Measurements from ENCODE around the gene GIPC3.
"Not testable (repeated sequence)": the region's sequence is repeated elsewhere in the genome, so short reads cannot be mapped to it uniquely, and the experiment has no call there.

GIPC3 gene

GRCh38 chr19:3619631-3620012 lies 34.3 kb downstream of the GIPC3 start:
- no peak for DNase-seq

DNA sequence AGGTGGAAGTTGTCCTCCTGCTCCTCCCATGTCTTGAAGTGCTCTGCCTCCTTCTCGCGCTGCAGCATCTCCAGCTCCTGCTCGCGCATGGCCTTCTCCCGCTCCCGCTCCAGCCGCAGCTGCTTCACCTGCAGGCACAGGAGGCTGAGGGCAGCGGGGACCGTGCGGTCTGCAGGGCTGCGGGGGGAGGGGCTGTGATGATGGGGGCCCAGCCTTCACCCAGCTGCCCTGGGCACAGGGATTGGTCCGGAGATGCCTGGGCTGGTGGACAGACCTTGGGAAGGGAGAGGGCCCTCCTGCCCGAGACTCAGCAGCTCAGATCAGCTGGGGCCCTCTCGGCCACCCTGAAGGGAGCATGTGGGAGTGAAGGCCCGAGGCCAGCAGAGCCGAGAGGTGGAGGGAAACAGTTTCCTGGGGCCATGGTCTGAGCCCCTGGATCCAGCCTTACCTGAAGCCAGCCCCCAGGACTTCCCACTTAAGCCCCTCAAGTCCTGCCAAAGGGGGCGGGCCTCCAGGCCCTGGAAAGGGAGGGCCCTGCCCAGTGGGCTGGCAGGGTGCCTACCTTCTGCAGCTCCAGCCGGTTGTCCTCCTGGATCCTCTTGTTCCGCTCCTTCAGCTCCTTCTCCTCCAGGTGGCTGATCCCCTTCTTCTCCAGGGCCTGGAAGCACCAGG lies 35.0 kb downstream of the GIPC3 start:
- no peak for DNase-seq

- DNase-seq = no peak
These were observed 35.7 kb downstream of the GIPC3 start for GRCh38 chr19:3620817-3621547.

GRCh38 chr19:3621689-3622088 lies 36.4 kb downstream of the GIPC3 start:
- DNase-seq = no peak

DNA sequence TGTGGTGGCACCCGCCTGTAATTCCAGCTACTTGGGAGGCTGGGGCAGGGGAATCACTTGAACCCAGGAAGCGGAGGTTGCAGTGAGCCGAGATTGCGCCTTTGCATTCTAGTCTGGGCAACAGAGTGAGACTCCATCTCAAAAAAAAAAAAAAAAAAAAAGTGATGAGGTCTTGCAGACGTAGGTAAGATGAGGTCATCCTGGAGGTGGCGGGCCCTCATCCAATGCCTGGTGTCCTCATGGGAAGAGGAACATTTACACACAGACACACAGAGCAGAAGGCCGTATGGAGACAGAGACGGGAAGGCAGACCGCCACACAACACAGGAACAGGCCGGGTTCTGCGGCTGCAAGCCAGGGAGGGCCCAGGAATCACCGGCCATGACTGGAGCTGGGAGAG lies 36.9 kb downstream of the GIPC3 start:
- no peak for DNase-seq

DNA sequence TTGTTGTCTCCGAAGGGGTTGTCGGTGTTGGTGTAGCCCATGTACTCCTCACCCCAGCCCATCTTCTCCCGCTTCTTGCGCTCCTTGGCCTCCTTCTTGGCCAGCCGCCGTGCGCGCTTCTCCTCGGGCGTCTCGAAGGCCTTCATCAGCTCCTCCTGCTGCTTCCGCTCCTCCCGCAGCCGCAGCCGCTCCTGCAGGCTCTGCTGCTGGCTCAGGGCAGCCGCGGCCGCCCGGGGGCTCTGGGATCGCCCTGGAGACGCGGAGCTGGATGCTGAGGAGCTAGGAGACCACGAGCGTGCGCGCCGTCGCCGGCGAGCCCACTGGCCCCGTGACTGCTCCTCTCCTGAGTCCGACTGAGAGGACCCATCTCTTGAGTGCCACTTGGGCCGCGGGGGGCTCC lies 38.4 kb downstream of the GIPC3 start:
- DNase-seq = no peak

- peak; percentile 39 for DNase-seq
These were observed 40.8 kb downstream of the GIPC3 start for GRCh38 chr19:3625996-3626472.

GRCh38 chr19:3626473-3627350 lies 41.4 kb downstream of the GIPC3 start, which contains the start of gene CACTIN:
Gene CACTIN, minus strand, starts transcription at chr19:3626790. Its CDS starts 28 bp downstream, at chr19:3626762.
- DNase-seq = peak; percentile 96

- DNase-seq = no peak
These were observed 42.1 kb downstream of the GIPC3 start for GRCh38 chr19:3627351-3627723.

DNA sequence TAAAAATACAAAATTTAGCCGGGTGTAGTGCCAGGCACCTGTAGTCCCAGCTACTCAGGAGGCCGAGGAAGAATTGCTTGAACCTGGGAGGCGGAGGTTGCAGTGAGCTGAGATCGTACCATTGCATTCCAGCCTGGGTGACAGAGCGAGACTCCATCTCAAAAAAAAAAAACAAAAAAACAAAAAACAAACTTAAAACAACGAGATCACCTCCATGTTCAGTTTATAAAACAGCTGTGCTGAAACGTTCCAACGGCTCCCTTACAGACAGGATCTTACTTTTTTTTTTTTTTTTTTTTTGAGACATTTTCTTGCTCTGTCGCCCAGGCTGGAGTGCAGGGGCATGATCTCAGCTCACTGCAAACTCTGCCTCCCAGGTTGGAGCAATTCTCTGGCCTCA lies 43.5 kb downstream of the GIPC3 start:
- not testable (repeated sequence) for DNase-seq

GRCh38 chr19:3631053-3631861 lies 46.0 kb downstream of the GIPC3 start:
- DNase-seq = no peak

DNA sequence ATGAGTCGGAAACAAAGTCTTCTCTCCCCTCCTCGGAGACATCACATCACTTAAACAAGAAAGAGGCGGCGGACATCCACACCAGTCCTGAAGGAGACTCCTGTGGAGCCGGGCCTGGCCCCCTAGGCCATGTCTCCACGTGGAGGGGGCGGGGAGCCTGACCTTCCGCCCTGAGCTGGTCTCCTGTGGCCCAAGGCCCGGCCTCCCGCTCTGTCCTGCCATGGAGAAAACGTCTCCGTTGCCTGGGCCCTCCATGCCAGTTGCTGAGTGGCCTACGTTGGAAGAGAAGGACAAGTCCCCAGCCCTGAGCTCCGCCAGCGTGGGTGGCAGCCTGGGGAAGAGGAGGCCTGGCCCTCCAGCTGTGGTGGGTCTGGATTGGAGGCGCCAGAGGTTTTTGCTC lies 46.8 kb downstream of the GIPC3 start:
- DNase-seq = no peak

GRCh38 chr19:3632739-3633558 lies 47.7 kb downstream of the GIPC3 start:
- DNase-seq = no peak

DNA sequence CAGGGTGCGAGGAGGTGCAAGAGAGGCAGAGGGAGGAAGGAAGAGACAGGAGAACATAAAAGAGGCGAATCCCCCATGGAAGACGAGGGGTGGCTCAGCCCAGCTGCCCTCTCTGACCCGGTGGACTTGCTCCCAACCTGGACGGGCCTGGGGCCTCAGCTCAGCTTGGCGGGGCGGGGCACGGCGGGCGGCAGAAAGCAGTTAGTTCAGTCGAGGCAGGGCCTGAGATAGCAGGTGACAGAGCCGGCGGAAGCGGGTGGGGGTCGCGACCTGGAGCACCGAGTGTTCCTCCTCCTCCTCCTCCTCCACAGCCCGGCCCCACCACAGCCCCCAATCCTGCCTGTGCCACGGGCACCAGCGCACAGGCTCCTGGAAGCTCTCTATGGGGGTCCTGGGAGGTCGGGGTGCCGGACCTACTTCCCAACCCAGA lies 48.3 kb downstream of the GIPC3 start:
- no peak for DNase-seq

DNA sequence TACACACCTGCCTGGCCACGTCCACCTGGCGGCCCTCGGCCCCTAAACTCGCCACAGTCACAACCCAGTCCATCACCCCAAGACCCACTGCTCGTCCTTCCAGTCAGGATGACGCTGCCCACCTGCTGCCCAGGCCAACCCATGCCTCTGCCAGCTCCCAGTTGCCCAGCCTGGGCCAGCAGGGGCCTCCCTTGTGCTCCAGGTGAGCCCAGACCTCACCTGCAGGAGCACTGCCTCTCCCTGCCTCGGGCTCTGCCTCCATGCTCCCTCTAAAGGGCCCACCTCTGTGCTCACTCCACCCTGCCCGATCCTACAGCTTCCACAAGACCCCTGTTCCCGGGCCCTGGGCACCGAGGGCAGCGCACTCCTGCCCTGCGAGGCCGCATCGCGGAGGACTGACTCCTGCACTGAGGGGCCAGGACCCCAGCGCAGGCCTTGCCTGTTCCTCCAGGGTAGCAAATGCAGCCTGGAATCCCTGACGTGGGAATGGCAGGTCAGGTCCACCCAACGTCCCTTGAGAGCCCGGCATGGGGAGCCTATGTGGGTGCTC lies 49.3 kb downstream of the GIPC3 start:
- DNase-seq = no peak

GRCh38 chr19:3636506-3636905 lies 51.2 kb downstream of the GIPC3 start:
- no peak for DNase-seq

GRCh38 chr19:3636962-3637361 lies 51.7 kb downstream of the GIPC3 start:
- no peak for DNase-seq

DNA sequence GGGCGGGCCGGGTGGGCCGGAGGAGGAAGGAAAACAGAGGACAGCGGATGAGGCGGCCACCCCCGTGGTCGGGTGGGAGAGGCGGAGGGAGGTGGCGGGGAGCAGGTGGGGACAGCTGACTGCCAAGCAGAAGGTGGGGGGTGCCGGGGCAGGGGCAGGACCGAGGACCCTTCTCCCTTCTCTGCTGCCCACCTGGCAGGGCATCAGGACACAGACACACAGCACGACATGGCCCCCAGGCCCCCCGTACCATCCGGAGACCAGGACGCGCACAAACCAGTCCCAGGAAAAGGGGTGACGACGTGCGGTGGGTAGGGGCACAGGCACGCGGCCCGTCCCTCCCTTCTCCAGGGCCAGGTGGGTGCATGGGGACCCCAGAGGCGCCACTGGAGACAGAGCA lies 52.3 kb downstream of the GIPC3 start:
- DNase-seq = no peak

DNA sequence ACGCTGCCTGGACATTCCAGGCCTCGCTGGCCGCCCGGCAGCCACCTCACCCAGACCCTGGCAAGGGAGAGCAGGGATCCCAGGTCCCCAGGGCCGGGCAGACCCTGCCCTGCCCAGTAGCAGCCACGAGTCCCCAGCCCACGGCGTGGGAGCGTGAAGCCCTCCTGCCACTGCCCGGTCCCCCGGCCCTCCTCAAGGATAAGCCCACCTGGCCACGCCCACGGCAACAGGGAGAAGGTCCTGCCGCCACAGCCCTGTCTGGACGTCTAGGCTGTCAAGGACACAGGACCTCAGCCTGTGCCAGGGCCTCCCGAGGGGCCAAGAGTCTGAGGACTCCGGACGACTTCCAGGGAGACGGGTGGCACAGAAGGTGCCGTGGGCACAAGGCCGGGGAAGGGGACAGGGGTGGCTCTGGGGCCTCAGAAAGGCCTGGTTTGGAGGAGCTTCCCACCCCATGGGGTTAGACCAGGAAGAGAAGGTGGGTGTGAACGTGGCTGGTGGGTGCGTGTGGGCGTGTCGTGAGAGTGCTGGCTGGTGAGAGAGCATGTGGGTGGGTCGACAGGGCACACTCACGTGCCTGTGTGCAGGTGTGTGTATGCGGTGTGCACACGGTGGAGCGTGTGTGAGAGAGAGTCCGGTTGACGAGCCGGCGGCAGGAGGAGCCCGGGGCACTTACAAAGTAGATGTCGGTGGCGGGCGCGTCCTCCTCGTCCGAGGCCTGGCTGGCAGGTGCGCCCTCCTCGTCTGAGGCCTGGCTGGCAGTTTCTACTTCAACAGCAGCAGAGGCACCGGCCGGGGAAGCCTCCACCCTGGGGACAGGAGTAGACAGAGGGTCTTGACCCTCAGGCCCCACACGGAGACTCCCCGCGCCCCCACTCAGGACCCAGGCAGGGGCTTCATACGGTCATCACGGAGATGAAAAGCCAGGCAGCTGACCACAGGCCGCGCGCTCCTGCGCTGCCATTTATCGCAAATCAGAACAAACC lies 53.2 kb downstream of the GIPC3 start:
- DNase-seq = no peak

DNA sequence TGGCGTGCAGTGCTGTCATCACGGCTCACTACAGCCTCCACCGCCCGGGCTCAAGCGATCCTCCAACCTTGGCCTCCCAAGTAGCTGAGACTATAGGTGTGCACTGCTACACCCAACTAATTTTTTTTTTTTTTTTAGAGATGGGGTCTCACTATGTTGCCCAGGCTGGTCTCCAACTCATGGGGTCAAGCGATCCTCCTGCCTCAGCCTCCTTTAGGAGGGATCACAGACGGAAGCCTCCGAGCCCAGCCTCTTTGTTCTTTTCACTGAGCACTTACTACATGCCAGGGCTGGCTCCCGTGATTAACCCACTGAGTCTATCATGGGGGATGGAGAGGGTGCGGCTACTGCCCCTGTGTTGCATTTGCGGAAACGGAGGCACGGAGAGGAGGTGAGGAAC lies 54.2 kb downstream of the GIPC3 start:
- DNase-seq = no peak

All from OCI-M1 (cell line).